Left hindlimb (tissue), 1 donor: ENCODE results near the gene SET.

Source experiments
- DNase-seq: peaks from one replicate; pipeline ENCODE4 v3.0.0-alpha.2; 2018

The SET gene

DNA sequence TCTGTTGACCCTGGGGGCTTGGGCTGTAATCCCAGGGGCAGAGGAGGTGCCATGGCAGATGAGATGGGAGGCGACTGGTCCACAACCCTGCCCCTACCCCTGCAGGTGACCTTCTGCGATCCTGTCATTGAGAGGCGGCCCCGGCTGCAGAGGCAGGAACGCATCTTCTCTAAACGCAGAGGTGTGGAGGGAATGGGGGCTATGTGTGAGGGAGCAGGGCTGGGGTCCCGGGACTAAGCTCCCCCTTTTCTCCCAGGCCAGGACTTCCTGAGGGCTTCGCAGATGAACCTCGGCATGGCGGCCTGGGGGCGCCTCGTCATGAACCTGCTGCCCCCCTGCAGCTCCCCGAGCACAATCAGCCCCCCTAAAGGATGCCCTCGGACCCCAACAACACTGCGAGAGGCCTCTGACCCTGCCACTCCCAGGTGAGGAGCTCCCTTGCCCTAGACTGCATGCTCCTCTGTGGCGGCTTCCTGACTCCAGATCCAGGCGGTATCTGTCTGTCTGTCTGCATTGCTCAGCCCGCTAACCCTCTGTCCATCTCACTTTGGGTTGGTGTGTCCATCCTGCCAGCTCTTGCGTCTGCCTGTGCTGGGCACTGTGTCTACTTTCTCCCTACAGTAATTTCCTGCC lies 25.0 kb downstream of the SET start:
- peak; percentile 24 for DNase-seq

GRCh38 chr9:128714586-128715435 lies 25.8 kb downstream of the SET start:
- peak; percentile 16 for DNase-seq

GRCh38 chr9:128715436-128715750 lies 26.4 kb downstream of the SET start:
- DNase-seq = peak; percentile 16

DNA sequence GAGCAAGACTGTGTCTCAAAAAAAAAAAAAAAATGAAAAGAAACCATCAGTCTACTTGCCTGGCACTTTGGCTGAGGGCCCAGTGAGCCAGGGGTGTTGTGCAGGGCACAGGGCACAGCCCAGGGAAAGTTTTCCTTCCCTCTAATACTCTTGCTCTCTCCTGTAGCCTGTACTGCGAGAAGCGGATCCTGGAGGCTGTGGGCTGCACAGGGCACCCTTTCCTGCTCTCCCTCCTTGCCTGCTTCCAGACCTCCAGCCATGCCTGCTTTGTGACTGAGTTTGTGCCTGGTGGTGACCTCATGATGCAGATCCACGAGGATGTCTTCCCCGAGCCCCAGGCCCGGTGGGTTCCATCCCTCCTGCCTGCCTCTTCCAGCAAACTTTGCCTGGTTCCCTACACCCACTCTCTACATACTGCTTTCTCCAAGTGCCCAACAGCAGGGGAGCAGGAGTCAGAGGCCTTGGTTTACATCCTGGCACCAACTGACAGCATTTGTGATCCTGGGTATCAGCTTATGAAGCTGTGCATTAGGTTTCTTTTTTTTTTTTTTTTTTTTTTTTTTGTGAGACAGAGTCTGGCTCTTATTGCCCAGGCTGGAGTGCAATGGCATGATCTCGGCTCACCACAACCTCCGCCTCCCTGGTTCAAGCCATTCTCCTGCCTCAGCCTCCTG lies 27.7 kb downstream of the SET start:
- DNase-seq = peak; percentile 19

- peak; percentile 28 for DNase-seq
Measured at GRCh38 chr9:128718047-128718446, 29.0 kb downstream of the SET start.

DNA sequence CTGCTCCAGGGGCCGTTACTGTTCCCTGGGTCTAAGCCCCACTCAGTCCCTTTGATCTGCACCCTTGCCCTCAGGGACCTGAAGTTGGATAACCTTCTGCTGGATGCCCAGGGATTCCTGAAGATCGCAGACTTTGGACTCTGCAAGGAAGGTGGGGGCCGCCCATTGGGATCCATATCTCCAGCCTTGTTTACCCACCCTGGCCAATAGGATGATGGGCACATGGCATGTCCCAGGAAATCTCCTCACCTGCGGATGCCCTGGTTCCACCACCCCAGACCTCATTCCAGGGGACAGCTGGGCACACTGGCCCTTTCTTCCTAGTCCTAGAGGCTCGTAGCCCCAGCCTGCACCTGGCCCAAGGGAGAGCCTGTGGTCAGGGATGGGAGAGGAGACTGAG lies 29.5 kb downstream of the SET start:
- no peak for DNase-seq

GRCh38 chr9:128719919-128720605 lies 31.0 kb downstream of the SET start:
- no peak for DNase-seq

DNA sequence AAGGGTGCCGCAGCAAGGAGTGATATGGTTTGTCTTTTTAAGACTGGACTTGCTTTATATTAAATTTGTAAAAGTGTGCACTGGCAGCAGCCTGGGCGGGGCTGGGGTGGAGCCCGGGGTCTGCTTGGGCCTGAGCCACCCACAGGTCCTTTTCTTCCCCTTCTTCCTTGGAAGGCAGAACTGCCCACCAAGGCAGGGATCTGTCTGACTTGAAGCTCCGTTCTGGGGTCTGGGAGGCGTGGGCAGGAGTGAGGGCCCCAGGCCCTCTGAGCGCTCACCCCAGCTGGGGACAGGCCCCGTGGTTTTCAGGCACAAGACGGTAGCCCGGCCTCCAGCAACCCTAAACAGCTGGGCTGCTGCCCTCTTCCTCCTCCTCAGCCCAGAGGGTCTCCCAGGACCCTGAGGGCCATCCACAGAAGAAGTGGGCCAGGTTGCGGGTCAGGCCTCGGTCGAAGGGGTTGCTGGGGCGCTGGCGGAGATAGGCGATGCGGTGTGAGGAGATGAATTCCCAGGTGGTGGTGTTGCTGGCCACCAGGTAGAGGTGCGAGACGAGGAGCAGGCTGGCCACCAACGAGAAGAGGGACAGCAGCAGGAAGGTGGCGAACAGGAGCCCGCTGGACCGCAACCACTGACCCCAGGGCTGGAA lies 31.9 kb downstream of the SET start:
- no peak for DNase-seq

- DNase-seq = no peak
Measured at GRCh38 chr9:128721487-128722010, 32.5 kb downstream of the SET start.

GRCh38 chr9:128722380-128723351 lies 33.6 kb downstream of the SET start:
- no peak for DNase-seq

- peak; percentile 36 for DNase-seq
Measured at GRCh38 chr9:128723352-128723865, 34.4 kb downstream of the SET start.

- peak; percentile 89 for DNase-seq
Measured at GRCh38 chr9:128723866-128724743, 35.1 kb downstream of the SET start, which contains the start of gene ZDHHC12. Gene ZDHHC12 (minus strand): TSS chr9:128724127. CDS start chr9:128724093, 34 bp downstream.

- DNase-seq = peak; percentile 50
Measured at GRCh38 chr9:128724744-128725211, 35.8 kb downstream of the SET start.

DNA sequence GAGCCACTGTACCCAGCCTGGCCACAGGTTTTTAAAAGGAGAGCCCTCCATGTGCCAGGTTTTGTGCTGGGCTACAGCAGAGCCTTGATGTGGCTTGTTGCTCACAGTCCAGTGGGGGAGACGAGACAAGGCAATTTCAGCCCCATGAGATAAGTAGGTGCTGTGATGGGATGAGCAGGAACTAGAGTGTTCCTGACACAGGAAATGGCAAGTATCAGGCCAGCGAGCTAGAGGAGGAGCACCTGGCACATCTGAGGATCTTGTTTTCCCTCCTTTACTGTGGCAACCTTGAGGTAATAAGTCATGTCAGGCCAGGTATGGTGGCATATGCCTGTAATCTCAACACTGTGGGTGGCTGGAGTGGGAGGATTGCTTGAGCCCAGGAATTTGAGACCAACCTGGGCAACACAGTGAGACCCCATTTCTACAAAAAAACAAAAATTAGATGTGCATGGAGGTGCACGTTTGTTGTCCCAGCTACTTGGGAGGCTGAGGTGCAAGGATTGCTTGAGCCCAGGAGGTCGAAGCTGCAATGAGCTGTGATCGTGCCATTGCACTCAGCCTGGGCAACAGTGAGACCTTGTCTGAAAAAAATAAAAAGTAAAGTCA lies 38.7 kb downstream of the SET start:
- DNase-seq = no peak

DNA sequence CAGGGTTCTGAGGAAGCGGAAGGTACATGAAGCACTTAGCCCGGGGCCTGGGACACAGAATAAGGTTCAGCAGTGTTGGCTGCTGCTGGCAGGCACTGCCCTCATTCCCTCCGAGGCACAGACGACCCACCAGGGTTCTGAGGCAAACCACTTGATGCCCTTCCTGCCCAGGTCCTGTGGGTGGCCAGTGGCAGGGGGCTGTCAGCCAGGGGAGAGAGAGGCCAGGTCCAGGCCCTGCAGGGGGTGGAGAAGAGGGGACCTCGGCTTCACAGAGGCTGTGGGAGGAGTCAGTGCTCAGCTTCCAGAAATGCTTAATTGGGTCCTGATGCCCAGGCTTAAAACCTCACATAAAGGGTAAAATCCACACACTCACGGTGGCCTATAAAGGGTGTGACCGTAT lies 39.3 kb downstream of the SET start:
- DNase-seq = no peak

DNA sequence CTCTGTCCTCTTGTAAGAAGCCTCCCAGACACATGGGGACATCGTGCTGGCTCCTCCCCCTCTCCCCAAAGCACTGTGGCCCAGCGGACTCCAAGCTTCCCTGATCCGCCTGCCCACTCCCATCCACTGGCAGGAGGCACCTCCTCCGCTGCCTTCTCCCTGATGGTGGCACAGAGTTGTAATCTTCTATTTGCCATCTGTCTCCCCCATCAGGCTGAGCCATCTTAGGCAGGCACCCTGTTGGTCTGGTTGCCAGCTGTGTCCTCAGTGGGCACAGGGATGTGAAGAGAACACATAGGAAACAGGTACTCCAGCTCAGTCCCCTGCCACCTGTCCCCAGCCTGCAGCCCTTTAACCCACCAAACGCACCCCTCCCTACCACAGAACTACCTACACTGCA lies 40.3 kb downstream of the SET start:
- no peak for DNase-seq

- peak; percentile 16 for DNase-seq
Measured at GRCh38 chr9:128729766-128730517, 40.9 kb downstream of the SET start.

DNA sequence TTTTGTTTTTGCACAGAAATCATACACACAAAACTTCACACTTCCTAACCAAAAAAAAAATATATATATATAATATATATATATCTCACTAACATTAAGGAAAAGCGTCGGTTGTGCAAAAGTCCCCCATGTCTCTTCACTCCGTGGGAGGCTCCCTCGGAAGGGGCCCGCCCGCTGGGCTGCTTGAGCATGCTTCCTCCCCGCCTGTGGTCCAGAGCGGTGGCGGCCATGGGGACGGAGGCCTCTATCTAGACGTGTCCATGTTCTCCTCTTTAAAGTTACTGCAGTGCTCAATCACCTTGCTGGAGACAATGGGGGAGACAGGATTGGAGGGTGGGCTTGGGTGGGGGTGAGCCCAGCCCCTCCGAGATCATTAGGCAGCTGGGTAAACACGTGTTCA lies 42.1 kb downstream of the SET start:
- no peak for DNase-seq

GRCh38 chr9:128731691-128732090 lies 42.7 kb downstream of the SET start:
- no peak for DNase-seq
